HG03196 (cell line): Measurements from ENCODE around the gene CLCNKA.
"Not testable (repeated sequence)": the region's sequence is repeated elsewhere in the genome, so short reads cannot be mapped to it uniquely, and the experiment has no call there.

Experiments
- ATAC-seq: cut with Tn5 transposase; IDR thresholded peaks from one replicate; pipeline ENCODE4 v1.9.1; 2021; ENCODE audit not compliant: unreplicated experiment

CLCNKA gene

GRCh38 chr1:16039871-16040270, 18.0 kb downstream of the CLCNKA start:
- ATAC-seq: not testable (repeated sequence)

GRCh38 chr1:16041200-16041599, 19.4 kb downstream of the CLCNKA start:
- ATAC-seq: no peak

GRCh38 chr1:16042096-16042495, 20.3 kb downstream of the CLCNKA start:
- no peak for ATAC-seq

- ATAC-seq: not testable (repeated sequence)
Measured at GRCh38 chr1:16042654-16043053, 20.8 kb downstream of the CLCNKA start.

- no peak for ATAC-seq
Measured at GRCh38 chr1:16043521-16043920, 21.7 kb downstream of the CLCNKA start, which contains the start of gene CLCNKB. Gene CLCNKB (plus strand): TSS chr1:16043782. CDS start chr1:16044493, 711 bp downstream.

- ATAC-seq: no peak
Measured at GRCh38 chr1:16043950-16044349, 22.1 kb downstream of the CLCNKA start.

- ATAC-seq: no peak
Measured at GRCh38 chr1:16046842-16047241, 25.0 kb downstream of the CLCNKA start.

GRCh38 chr1:16047791-16048475, 26.1 kb downstream of the CLCNKA start:
- no peak for ATAC-seq

GRCh38 chr1:16048573-16049189, 26.8 kb downstream of the CLCNKA start:
- no peak for ATAC-seq

GRCh38 chr1:16050328-16050727, 28.5 kb downstream of the CLCNKA start:
- ATAC-seq: no peak

GRCh38 chr1:16051039-16051438, 29.2 kb downstream of the CLCNKA start:
- no peak for ATAC-seq

- ATAC-seq: not testable (repeated sequence)
Measured at GRCh38 chr1:16051949-16052348, 30.1 kb downstream of the CLCNKA start.

- ATAC-seq: no peak
Measured at GRCh38 chr1:16053781-16054502, 32.1 kb downstream of the CLCNKA start.

GRCh38 chr1:16054598-16055540, 33.0 kb downstream of the CLCNKA start:
- ATAC-seq: no peak

GRCh38 chr1:16055613-16056520, 34.0 kb downstream of the CLCNKA start:
- ATAC-seq: peak; percentile 50

GRCh38 chr1:16056521-16056912, 34.7 kb downstream of the CLCNKA start:
- not testable (repeated sequence) for ATAC-seq

- not testable (repeated sequence) for ATAC-seq
Measured at GRCh38 chr1:16057314-16057915, 35.6 kb downstream of the CLCNKA start.

GRCh38 chr1:16058394-16059120, 36.7 kb downstream of the CLCNKA start:
- not testable (repeated sequence) for ATAC-seq

GRCh38 chr1:16061266-16061665, 39.4 kb downstream of the CLCNKA start:
- no peak for ATAC-seq
